Small intestine (tissue), 7 donors: ENCODE measurements around the gene NDUFS6. TPM values are rescaled to one million over a fixed set of nuclear protein-coding genes. Genes with fewer than 3 reads are reported as not detected.
A peak's percentile ranks its signal among the peaks of the same experiment; 100 is the strongest.

Experiments used
- DNase-seq, 2 donors: peaks; one replicate each; pipeline versions ENCODE4 v3.0.0 to v3.0.0-alpha.2; 2013
- FAIRE-seq: peaks from 2 replicates; lab custom pipeline; 2012; peaks lifted over from hg19 to GRCh38; lab: Jason Lieb, UNC
- H3K27ac ChIP-seq, 3 donors: one replicate each; pipeline ENCODE4 v1.5.1; 2013; ENCODE audit warnings: low read length in 2 of 3, mild to moderate bottlenecking in 2 of 3, control low read depth in 1 of 3, inconsistent platforms in 1 of 3, low read depth in 1 of 3, moderate library complexity in 1 of 3
- H3K27me3 ChIP-seq, 3 donors: one replicate each; pipeline ENCODE4 v1.6.1; 2013; ENCODE audit warnings: low read length in 3 of 3, inconsistent platforms in 1 of 3; ENCODE audit not compliant: control insufficient read depth in 3 of 3, insufficient read depth in 3 of 3
- H3K36me3 ChIP-seq, 3 donors: one replicate each; pipeline ENCODE4 v1.6.1; 2013; ENCODE audit warnings: low read length in 3 of 3, inconsistent platforms in 1 of 3, low read depth in 1 of 3, mild to moderate bottlenecking in 1 of 3, moderate library complexity in 1 of 3; ENCODE audit not compliant: control insufficient read depth in 3 of 3, insufficient read depth in 2 of 3
- H3K4me1 ChIP-seq, 3 donors: one replicate each; pipeline ENCODE4 v1.6.1; 2013; ENCODE audit warnings: low read length in 2 of 3, inconsistent platforms in 1 of 3, low read depth in 1 of 3, mild to moderate bottlenecking in 1 of 3, moderate library complexity in 1 of 3; ENCODE audit not compliant: control insufficient read depth in 3 of 3, insufficient read depth in 2 of 3
- H3K4me3 ChIP-seq, 3 donors: one replicate each; pipeline ENCODE4 v1.5.1; 2013; ENCODE audit warnings: low read length in 3 of 3, control low read depth in 1 of 3, inconsistent platforms in 1 of 3, low read depth in 1 of 3, mild to moderate bottlenecking in 1 of 3, moderate library complexity in 1 of 3
- H3K9me3 ChIP-seq, 2 donors: one replicate each; pipeline ENCODE4 v1.6.1; 2013; ENCODE audit warnings: low read depth in 1 of 2, low read length in 1 of 2; ENCODE audit not compliant: control insufficient read depth in 2 of 2, insufficient read depth in 1 of 2
- WGBS, 3 donors: extraction: QIAGEN DNeasy Blood & Tissue Kit; methylation state at CpG; one replicate each; pipeline ENCODE4 v1.1.7; 2013; 5-methylcytosine and 5-hydroxymethylcytosine counted together
- polyA plus RNA-seq, 4 donors: library from polyadenylated mRNA; stranded (reverse) in 3 of 4; unstranded in 1 of 4; fragments of 200-250 nt in 3 of 4; fragments of 120-200 nt in 1 of 4; gene quantifications; one replicate each; pipeline versions ENCODE4 v1.2.1 to v1.2.3, GENCODE V29; 2013
- donor health status: healthy with polysubstance abuse.
- donor health status: control.
- donor health status: control.
- donor health status: Bipolar disorder and iron deficiency.
- donor health status: healthy.

Gene NDUFS6
- polyA plus RNA-seq, 4 donors: 48.3 to 151 (median 113) TPM

GRCh38 chr5:1823381-1824034 lies 22.3 kb downstream of the NDUFS6 start:
- no peaks in the 10 kb centered on the region for H3K27me3 ChIP-seq
- FAIRE-seq: no peak
- 95 to 99% (median 98%) methylated on average over 12 of the region's 12 CpGs for WGBS, 3 donors

GRCh38 chr5:1824109-1824821 lies 23.1 kb downstream of the NDUFS6 start:
- H3K9me3 ChIP-seq: peaks cover 0 to 2% of the 10 kb centered on the region in 2 donors
- no peak overlapping the region for H3K4me3 ChIP-seq
- FAIRE-seq: no peak
- H3K27me3 ChIP-seq: no peaks in the 10 kb centered on the region
- H3K4me1 ChIP-seq: peaks cover 0 to 3% (median 0%) of the 10 kb centered on the region in 3 donors
- WGBS, 3 donors: 94 to 97% (median 95%) methylated on average over 25 of the region's 25 CpGs
- peaks cover 0 to 41% (median 0%) of the 10 kb centered on the region in 3 donors for H3K36me3 ChIP-seq
- DNase-seq: no peak
- no peak overlapping the region for H3K27ac ChIP-seq

More at GRCh38 chr5:1823381-1824034, 22.3 kb downstream of the NDUFS6 start:
- Histone ChIP-seq H3K9me3 (peaks cover 0 to 6% of the 10 kb centered on the region in 2 donors), H3K27ac (no peak overlapping the region), H3K4me3 (no peak overlapping the region), H3K4me1 (peaks cover 0 to 3% (median 0%) of the 10 kb centered on the region in 3 donors), H3K36me3 (peaks cover 0 to 46% (median 2%) of the 10 kb centered on the region in 3 donors)
- DNase-seq: no peak

GRCh38 chr5:1824903-1825841 lies 24.0 kb downstream of the NDUFS6 start:
- no peak for FAIRE-seq
- peaks cover 0 to 39% (median 0%) of the 10 kb centered on the region in 3 donors for H3K36me3 ChIP-seq

GRCh38 chr5:1826235-1826980 lies 25.2 kb downstream of the NDUFS6 start:
- no peak overlapping the region for H3K4me3 ChIP-seq
- H3K27ac ChIP-seq: no peak overlapping the region
- H3K27me3 ChIP-seq: no peaks in the 10 kb centered on the region
- peaks cover 0 to 27% (median 0%) of the 10 kb centered on the region in 3 donors for H3K36me3 ChIP-seq
- DNase-seq: no peak
- 89 to 93% (median 91%) methylated on average over 26 of the region's 26 CpGs for WGBS, 3 donors
- FAIRE-seq: no peak
- H3K9me3 ChIP-seq: peaks cover 0 to 2% of the 10 kb centered on the region in 2 donors
- peaks cover 0 to 3% (median 0%) of the 10 kb centered on the region in 3 donors for H3K4me1 ChIP-seq

More at GRCh38 chr5:1824903-1825841, 24.0 kb downstream of the NDUFS6 start:
- no peak for DNase-seq
- 90 to 96% (median 96%) methylated on average over 27 of the region's 27 CpGs for WGBS, 3 donors
- Histone ChIP-seq H3K4me3 (no peak overlapping the region), H3K9me3 (peaks cover 0 to 2% of the 10 kb centered on the region in 2 donors), H3K27ac (no peak overlapping the region), H3K27me3 (no peaks in the 10 kb centered on the region), H3K4me1 (peaks cover 0 to 3% (median 0%) of the 10 kb centered on the region in 3 donors)

- Histone ChIP-seq H3K36me3 (peaks cover 0 to 20% (median 0%) of the 10 kb centered on the region in 3 donors), H3K27ac (no peak overlapping the region), H3K4me1 (peaks cover 0 to 3% (median 0%) of the 10 kb centered on the region in 3 donors), H3K9me3 (no peaks in the 10 kb centered on the region), H3K4me3 (no peak overlapping the region), H3K27me3 (peaks cover 0 to 3% (median under 1%) of the 10 kb centered on the region in 3 donors)
- DNase-seq (no peak), FAIRE-seq (no peak)
- 85 to 88% (median 88%) methylated on average over 26 of the region's 26 CpGs for WGBS, 3 donors
Measured at GRCh38 chr5:1827025-1827885, 26.0 kb downstream of the NDUFS6 start.

GRCh38 chr5:1827886-1828397 lies 26.7 kb downstream of the NDUFS6 start:
- Histone ChIP-seq H3K27me3 (peaks cover 0 to 7% (median 3%) of the 10 kb centered on the region in 3 donors), H3K9me3 (no peaks in the 10 kb centered on the region), H3K27ac (no peak overlapping the region), H3K36me3 (peaks cover 0 to 18% (median 0%) of the 10 kb centered on the region in 3 donors), H3K4me3 (no peak overlapping the region), H3K4me1 (peaks cover 0 to 3% (median 0%) of the 10 kb centered on the region in 3 donors)
- 43 to 45% (median 44%) methylated on average over 28 to 39 of the region's 39 CpGs for WGBS, 3 donors
- DNase-seq: peak; percentile 9 to 20
- no peak for FAIRE-seq
